GM13977 (cell line): ENCODE data around the gene GALNT9.
"Not testable (repeated sequence)": the region's sequence is repeated elsewhere in the genome, so short reads cannot be mapped to it uniquely, and the experiment has no call there.

Experiments used
- DNase-seq: peaks from one replicate; pipeline ENCODE4 v3.0.0; 2012; ENCODE audit warnings: low spot score
- in situ Hi-C: fragments of 300-500 bp; cut with MboI; formaldehyde crosslinking; loops from one replicate; pipeline ENCODE4 v1.12.0; 2022; ENCODE audit warnings: low sequenced_read_pairs, low pct_unique_long_range_greater_than_20kb, mixed read lengths, inconsistent platforms; ENCODE audit not compliant: unreplicated experiment
- TF ChIP-seq, protein P1 (sequence below): IDR thresholded peaks from 2 replicates; pipeline ENCODE4 v1.5.1; 2012; ENCODE audit warnings: mild to moderate bottlenecking, control low read depth; ENCODE audit not compliant: insufficient read depth; ENCODE audit errors: extremely low read depth, missing control alignments

GALNT9 gene

DNA sequence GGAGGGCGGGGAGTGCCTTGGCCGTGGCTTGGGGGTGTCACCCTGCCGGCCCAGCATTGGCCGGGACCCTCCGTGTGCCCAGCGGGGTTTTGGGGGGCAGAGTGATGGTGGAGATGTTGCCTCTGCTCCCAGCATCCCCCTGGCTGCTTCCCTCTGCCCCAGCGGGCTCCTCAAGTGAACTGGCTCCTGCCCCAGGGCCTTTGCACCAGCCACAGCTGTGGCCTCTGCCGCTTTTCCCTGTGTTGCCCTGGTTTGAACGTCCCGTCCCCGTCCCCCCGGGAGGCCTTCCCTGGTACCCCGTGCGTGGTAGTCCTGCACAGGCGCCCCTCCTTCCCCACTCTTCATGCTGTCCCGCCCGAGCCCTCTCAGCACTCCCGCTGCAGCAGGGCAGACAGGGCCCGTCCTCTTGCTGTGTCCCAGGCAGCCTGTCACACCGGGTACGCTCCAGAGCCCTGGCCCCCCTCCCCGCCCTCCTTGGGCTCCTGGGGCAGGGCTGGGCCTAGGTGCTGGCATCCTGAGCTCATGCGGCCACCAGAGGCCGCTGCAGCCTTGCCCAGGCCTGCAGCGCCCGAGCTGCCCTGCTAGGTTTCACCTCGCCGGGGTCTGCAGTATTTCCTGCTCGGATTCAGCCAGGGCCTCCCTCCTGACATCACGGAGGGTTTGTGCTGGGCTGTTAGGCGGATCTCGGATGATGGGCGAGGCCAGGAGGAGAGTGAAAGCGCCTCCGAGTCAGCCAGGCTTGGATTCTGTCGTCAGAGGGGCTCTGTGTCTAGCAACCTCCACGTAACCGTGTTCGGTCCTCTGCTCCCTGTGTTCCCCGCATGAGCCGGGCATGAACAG, 175.7 kb downstream of the GALNT9 start:
- in situ Hi-C loops = no loop called here
- TF ChIP-seq, protein P1, sequence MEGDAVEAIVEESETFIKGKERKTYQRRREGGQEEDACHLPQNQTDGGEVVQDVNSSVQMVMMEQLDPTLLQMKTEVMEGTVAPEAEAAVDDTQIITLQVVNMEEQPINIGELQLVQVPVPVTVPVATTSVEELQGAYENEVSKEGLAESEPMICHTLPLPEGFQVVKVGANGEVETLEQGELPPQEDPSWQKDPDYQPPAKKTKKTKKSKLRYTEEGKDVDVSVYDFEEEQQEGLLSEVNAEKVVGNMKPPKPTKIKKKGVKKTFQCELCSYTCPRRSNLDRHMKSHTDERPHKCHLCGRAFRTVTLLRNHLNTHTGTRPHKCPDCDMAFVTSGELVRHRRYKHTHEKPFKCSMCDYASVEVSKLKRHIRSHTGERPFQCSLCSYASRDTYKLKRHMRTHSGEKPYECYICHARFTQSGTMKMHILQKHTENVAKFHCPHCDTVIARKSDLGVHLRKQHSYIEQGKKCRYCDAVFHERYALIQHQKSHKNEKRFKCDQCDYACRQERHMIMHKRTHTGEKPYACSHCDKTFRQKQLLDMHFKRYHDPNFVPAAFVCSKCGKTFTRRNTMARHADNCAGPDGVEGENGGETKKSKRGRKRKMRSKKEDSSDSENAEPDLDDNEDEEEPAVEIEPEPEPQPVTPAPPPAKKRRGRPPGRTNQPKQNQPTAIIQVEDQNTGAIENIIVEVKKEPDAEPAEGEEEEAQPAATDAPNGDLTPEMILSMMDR = peak; percentile 98
- DNase-seq = peak; percentile 88

DNA sequence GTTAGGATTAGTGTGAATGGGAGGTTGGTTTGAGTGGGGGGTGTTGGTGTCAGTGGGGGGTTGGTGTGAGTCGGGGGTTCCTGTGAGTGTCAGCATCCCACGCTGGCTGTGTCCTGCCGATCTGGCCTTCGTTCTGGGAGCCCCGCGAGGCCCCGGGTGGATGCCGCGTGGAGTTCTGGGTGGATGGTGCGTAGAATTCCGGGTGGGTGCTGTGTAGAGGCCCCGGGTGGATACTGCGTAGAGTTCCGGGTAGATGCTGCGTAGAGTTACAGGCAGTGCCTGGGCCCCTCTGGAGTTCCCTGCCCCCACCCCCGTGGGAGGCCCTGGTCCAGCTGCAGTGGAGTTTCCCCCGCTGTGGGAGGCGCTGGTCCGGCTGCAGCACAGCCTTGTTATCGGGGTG, 176.4 kb downstream of the GALNT9 start:
- DNase-seq = no peak
- TF ChIP-seq, protein P1 = no peak
- in situ Hi-C loops = no loop called here

DNA sequence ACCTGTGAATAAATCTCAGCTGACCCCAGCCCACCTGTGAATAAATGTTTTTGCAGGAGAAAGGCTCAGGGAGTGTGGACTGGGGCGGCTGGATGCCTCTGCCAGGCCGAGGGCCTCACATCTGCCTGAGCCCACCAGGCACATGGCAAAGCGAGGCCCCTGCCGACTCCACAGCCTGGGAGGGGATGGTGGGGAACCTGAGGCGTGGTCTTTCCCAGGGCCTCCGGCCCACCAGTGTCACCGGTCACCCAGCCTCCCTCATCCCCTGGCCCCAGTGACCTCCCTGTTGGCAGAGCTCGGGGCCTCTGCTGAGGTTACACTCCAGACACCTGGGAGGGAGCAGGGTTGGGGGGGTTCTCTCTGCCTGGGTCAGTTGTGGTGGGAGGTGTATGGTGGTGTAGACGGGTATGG, 177.0 kb downstream of the GALNT9 start:
- no peak for DNase-seq
- in situ Hi-C loops = no loop called here
- TF ChIP-seq, protein P1 = no peak

DNA sequence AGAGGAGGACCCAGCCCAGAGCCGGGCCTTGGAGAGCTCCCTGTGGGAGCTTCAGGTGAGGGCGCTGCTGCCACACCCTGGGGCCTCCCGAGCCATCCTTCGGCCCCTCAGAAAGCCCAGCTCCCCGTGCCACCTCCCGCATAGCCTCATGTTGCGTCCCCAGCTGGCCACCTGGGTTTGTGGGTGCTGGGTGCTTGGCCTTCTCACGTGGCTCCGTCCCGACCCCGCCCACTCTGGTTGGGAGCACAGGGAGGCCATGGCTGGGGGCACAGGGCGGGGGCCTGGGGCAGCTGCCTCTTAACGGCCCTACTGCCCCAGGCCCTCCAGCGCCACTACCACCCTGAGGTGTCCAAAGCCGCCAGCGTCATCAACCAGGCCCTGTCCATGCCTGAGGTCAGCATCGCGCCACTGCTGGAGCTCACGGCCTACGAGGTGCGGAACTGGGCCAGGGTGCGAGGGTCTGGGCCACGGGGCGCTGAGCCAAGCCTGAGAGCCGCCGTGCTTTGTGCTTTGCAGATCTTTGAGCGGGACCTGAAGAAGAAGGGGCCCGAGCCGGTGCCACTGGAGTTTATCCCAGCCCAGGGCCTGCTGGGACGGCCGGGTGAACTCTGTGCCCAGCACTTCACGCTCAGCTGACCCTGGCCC, 177.5 kb downstream of the GALNT9 start:
- TF ChIP-seq, protein P1 = no peak
- in situ Hi-C loops = no loop called here
- DNase-seq = no peak

- in situ Hi-C loops = no loop called here
- no peak for DNase-seq
- TF ChIP-seq, protein P1 = no peak
These were observed 178.1 kb downstream of the GALNT9 start for GRCh38 chr12:132151145-132151765.

DNA sequence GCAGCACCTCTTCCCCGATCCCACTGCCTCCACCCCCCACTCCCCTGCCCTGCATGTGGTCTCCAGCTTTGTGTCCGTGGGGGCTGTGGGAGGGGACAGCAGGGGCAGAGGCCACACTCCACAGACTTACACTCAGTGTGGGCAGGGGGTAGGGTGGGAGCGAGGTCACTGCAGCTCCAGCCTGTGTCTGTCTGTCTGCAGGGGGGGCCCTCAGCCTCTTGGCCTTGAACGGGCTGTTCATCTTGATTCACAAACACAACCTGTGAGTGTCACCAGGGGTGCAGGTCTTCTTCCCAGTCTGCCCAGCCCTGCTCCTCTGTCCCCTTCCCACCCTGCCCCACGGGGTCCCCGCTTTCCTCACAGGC, 178.6 kb downstream of the GALNT9 start:
- TF ChIP-seq, protein P1 = no peak
- no peak for DNase-seq
- in situ Hi-C loops = no loop called here

GRCh38 chr12:132149526-132149925, 179.9 kb downstream of the GALNT9 start:
- not testable (repeated sequence) for DNase-seq

More at GRCh38 chr12:132149526-132149925, 179.9 kb downstream of the GALNT9 start:
- in situ Hi-C loops = not testable (repeated sequence)
